Neural cell (in vitro differentiated cells): Measurements from ENCODE around the gene IRAK2.

Source experiments
- EP300 ChIP-seq: fragments of 450-650 bp; conservative IDR thresholded peaks from 2 replicates; pipeline ENCODE4 v1.6.1; 2014; ENCODE audit warnings: antibody characterized with exemption, mild to moderate bottlenecking, moderate library complexity; ENCODE audit not compliant: poor library complexity, severe bottlenecking
- EZH2 ChIP-seq: fragments of 200-600, 300-800 bp; shearing (Covaris generic), sonication (generic); IDR thresholded peaks from 2 replicates; pipeline ENCODE4 v1.6.1; 2014; ENCODE audit warnings: antibody characterized with exemption, low read length, borderline replicate concordance, mild to moderate bottlenecking; ENCODE audit not compliant: insufficient read depth, poor library complexity, severe bottlenecking
- MXI1 ChIP-seq: fragments of 450-650 bp; conservative IDR thresholded peaks from 2 replicates; pipeline ENCODE4 v1.6.1; 2014; ENCODE audit warnings: antibody characterized with exemption, mild to moderate bottlenecking; ENCODE audit not compliant: poor library complexity, severe bottlenecking
- POLR2AphosphoS5 ChIP-seq: IDR thresholded peaks from 2 replicates; pipeline ENCODE4 v1.6.1; 2012
- RAD21 ChIP-seq: fragments of 450-650 bp; conservative IDR thresholded peaks from 2 replicates; pipeline ENCODE4 v1.6.1; 2014; ENCODE audit warnings: antibody characterized with exemption, mild to moderate bottlenecking, moderate library complexity
- SMC3 ChIP-seq: fragments of 450-650 bp; conservative IDR thresholded peaks from 2 replicates; pipeline ENCODE4 v1.6.1; 2014; ENCODE audit warnings: antibody characterized with exemption, mild to moderate bottlenecking, moderate library complexity; ENCODE audit not compliant: poor library complexity
- TAF1 ChIP-seq: IDR thresholded peaks from 2 replicates; pipeline ENCODE4 v1.6.1; 2012; ENCODE audit warnings: low read depth
- TF ChIP-seq, protein P1 (sequence below): fragments of 450-650 bp; IDR thresholded peaks from 2 replicates; pipeline ENCODE4 v1.5.1; 2014; ENCODE audit warnings: antibody characterized with exemption, mild to moderate bottlenecking, moderate library complexity; ENCODE audit not compliant: poor library complexity, severe bottlenecking
- TF ChIP-seq, protein P2 (sequence below): IDR thresholded peaks from 2 replicates; pipeline ENCODE4 v1.6.1; 2012; ENCODE audit warnings: borderline replicate concordance

DNA sequence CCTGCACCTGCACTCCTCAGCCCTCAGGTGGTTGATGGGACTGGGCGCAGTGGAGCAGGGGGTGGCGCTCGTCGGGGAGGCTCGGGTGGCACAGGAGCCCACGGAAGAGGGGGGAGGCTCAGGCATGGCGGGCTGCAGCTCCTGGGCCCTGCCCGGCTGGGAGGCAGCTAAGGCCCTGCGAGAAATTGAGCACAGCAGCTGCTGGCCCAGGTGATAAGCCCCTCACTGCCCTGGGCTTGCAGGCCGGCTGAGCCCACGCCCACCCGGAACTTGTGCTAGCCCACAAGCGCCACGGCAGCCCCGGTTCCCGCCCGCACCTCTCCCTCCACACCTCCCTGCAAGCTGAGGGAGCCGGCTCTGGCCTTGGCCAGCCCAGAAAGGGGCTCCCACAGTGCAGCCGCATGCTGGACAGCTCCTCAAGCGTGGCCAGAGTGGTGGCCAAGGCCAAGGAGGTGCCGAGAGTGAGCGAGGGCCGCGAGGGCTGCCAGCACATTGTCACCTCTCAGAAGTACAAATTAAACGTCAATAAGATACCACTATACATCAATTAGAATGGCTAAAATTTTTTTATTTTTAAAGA lies 28.2 kb upstream of the IRAK2 start:
- TF ChIP-seq, protein P1, sequence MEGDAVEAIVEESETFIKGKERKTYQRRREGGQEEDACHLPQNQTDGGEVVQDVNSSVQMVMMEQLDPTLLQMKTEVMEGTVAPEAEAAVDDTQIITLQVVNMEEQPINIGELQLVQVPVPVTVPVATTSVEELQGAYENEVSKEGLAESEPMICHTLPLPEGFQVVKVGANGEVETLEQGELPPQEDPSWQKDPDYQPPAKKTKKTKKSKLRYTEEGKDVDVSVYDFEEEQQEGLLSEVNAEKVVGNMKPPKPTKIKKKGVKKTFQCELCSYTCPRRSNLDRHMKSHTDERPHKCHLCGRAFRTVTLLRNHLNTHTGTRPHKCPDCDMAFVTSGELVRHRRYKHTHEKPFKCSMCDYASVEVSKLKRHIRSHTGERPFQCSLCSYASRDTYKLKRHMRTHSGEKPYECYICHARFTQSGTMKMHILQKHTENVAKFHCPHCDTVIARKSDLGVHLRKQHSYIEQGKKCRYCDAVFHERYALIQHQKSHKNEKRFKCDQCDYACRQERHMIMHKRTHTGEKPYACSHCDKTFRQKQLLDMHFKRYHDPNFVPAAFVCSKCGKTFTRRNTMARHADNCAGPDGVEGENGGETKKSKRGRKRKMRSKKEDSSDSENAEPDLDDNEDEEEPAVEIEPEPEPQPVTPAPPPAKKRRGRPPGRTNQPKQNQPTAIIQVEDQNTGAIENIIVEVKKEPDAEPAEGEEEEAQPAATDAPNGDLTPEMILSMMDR = no peak
- TF ChIP-seq POLR2AphosphoS5 = no peak
- TF ChIP-seq EP300 = no peak
- TF ChIP-seq EZH2 = no peak
- TF ChIP-seq TAF1 = no peak
- TF ChIP-seq RAD21 = no peak
- TF ChIP-seq, protein P2, sequence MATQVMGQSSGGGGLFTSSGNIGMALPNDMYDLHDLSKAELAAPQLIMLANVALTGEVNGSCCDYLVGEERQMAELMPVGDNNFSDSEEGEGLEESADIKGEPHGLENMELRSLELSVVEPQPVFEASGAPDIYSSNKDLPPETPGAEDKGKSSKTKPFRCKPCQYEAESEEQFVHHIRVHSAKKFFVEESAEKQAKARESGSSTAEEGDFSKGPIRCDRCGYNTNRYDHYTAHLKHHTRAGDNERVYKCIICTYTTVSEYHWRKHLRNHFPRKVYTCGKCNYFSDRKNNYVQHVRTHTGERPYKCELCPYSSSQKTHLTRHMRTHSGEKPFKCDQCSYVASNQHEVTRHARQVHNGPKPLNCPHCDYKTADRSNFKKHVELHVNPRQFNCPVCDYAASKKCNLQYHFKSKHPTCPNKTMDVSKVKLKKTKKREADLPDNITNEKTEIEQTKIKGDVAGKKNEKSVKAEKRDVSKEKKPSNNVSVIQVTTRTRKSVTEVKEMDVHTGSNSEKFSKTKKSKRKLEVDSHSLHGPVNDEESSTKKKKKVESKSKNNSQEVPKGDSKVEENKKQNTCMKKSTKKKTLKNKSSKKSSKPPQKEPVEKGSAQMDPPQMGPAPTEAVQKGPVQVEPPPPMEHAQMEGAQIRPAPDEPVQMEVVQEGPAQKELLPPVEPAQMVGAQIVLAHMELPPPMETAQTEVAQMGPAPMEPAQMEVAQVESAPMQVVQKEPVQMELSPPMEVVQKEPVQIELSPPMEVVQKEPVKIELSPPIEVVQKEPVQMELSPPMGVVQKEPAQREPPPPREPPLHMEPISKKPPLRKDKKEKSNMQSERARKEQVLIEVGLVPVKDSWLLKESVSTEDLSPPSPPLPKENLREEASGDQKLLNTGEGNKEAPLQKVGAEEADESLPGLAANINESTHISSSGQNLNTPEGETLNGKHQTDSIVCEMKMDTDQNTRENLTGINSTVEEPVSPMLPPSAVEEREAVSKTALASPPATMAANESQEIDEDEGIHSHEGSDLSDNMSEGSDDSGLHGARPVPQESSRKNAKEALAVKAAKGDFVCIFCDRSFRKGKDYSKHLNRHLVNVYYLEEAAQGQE = no peak
- TF ChIP-seq SMC3 = no peak
- no peak for TF ChIP-seq MXI1
